Measurements from ENCODE around the gene NUDT6.

DNA sequence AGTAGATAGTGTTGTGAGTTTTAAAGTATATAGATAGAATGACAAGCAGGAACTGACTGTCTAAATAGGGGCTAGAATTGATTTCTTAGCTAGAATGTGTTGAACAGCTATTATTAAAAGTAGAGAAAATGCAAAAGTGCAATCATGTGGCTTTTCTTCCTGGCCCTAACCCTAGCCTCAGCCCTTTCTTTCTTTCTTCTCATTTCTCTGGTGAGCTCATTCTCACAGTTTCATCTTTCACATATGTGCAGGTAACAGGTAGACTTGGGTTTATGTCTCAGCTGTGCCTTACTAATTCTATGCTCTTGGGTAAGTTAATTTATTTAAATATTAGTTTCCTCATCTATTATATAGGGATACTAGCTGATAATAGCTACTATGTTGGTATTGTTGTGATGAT, 70.8 kb downstream of the NUDT6 start:
- TF ChIP-seq EZH2 (IDR thresholded peaks at IDR 0.05) (no peak), RAD21 (IDR thresholded peaks at IDR 0.05; ENCODE audit: low read depth) (no peak), ZFX (IDR thresholded peaks at IDR 0.05) (no peak), POLR2AphosphoS5 (IDR thresholded peaks at IDR 0.05; ENCODE audit: low read depth, low read length) (no peak), YY1 (IDR thresholded peaks at IDR 0.05; ENCODE audit: extremely low read depth, insufficient replicate concordance, low read depth, low read length) (no peak), EGR1 (IDR thresholded peaks at IDR 0.05; ENCODE audit: low read depth) (no peak), POLR2A (IDR thresholded peaks at IDR 0.05; ENCODE audit: borderline replicate concordance, extremely low read depth, insufficient read depth, insufficient read length) (no peak)
- TF ChIP-seq, protein P1, sequence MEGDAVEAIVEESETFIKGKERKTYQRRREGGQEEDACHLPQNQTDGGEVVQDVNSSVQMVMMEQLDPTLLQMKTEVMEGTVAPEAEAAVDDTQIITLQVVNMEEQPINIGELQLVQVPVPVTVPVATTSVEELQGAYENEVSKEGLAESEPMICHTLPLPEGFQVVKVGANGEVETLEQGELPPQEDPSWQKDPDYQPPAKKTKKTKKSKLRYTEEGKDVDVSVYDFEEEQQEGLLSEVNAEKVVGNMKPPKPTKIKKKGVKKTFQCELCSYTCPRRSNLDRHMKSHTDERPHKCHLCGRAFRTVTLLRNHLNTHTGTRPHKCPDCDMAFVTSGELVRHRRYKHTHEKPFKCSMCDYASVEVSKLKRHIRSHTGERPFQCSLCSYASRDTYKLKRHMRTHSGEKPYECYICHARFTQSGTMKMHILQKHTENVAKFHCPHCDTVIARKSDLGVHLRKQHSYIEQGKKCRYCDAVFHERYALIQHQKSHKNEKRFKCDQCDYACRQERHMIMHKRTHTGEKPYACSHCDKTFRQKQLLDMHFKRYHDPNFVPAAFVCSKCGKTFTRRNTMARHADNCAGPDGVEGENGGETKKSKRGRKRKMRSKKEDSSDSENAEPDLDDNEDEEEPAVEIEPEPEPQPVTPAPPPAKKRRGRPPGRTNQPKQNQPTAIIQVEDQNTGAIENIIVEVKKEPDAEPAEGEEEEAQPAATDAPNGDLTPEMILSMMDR (IDR thresholded peaks at IDR 0.05 in 2 of 3, conservative IDR thresholded peaks at IDR 0.05 in 1 of 3; ENCODE audit: borderline replicate concordance in 1 of 3, insufficient read depth in 1 of 3, low read depth in 2 of 3, low read length in 2 of 3): no peak
- TF ChIP-seq, protein P2, sequence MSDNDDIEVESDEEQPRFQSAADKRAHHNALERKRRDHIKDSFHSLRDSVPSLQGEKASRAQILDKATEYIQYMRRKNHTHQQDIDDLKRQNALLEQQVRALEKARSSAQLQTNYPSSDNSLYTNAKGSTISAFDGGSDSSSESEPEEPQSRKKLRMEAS (IDR thresholded peaks at IDR 0.05): no peak
